D341Med (cell line): ENCODE measurements around the gene BLNK.

Experiments
- DNase-seq: peaks from one replicate; pipeline ENCODE4 v3.0.0; 2012; ENCODE audit warnings: low spot score

BLNK gene

DNA sequence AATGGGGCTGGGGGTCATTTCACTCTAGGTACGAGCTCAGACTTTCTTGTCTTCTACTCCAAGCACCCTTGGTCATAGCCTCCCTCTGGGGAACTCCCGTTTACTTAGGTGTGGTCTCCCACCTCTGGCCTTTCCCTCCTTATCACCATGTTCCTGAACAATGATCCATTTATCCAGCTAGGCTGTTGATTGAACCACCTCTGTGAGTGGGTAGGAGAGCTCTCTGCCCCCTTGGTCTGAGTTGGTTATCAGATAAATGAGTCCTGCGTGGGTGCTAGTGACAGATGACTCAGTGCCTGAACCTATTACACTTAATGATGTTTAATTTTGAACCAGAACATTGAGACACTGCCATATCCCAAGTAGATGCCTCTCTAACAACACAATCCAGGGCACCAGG is 9.4 kb downstream of the BLNK start:
- no peak for DNase-seq

DNA sequence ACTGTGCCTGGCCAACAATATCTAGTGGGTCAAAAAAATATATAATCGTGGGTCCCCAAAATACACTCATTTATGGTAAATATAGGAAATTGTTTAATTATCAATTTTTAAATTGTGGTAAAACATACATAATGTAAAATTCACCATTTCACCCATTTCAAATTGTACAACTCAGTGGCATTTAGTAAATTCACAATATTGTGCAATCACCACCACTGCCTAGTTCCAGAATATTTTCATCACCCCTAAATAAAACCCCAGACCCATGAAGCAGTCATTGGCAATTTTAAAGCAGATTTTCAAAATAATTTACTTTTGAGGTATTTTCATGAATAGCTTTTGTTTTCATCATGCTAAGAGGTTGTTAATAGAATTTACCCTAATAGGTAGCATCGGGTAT is 10.2 kb downstream of the BLNK start:
- DNase-seq: no peak

DNA sequence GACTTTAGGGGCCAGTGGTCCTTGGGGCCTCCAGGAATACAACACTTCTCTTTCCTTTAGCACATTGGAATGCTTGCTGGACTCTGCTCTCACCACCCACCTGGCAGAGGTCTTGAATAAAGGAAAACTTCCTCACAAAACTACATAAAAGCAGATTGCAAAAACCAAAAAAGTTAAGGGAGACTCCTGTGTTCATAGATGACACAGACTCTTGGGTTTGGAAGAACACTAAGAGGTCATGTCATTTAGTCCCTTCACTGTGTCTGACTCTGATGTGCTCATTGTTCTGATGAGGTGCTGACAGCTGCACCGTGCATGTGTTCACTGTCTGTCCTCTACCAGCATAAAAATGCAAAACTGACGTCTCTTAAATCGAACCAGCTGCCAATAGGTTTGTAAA is 11.4 kb downstream of the BLNK start:
- DNase-seq: no peak

DNA sequence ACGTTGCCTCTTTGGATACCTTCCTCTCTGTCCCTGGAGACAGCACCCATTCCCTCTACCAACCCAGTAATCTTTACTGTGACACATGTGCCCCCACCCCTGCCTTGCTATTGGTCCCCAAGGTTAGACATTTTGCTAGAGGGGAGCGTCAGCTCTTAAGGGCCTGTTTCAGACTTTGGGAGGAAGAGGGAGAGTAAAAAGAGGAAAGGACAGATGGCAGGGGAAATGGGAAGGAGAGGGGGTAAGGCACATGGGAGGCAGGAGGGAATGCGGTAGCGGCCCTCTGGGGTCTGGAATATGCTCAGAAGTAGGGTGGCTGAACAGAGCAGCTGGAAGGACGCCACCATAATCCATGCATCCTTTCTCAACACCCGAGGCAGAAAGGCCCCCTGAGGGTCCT is 12.2 kb downstream of the BLNK start:
- DNase-seq: no peak

DNA sequence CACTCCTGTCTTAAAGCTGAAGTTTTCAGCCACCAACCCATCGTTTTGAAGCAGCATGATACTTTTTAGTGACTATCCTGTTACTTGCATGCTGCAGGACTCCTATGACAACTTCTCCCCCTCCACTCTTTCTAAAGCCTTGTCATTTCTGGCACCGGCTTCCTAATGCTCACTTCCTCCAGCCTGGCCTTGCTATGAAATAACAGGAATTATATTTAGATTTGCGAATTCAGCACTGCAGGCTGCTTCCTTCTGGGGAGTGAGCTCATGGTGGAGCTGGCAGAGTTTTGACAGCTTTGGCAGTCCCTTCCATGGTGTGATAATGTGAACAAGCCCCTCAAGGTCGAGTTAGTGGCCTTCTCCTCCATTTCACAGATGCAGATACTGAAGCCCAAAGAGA is 13.4 kb downstream of the BLNK start:
- DNase-seq: no peak

DNA sequence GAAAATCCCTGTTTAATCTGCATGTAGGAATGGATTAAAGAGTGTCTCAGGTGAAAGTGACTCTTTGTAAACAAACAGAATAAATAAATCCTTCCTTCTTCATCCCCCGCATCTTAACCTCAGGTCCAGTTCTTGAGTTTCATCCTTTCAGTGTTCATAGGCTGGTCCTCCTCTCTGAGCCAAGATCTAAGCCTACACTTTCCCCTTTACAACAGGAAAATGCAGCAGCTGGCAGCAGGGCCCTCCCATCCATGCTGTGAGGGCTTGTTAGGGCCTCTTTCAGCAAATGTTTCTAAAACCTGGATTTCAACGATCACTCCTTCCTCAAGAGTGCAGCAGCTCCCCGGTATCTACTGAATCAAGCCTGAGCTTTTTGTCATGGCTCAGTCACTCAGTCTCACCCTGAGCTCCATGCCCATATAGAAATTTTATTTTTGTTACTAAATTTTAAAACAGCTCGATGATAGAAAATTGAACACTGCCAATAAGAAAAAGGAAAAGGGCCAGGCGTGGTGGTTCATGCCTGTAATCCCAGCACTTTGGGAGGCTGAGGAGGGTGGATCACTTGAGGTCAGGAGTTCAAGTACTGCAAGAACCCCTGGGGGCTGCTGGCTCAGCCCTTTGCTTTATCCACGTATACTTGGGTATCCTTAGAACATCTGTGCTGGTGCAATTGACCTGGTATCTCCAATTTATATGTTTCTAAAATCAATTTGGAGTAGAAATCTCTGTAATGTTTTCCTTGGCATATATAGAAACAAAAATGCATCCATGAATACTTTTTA is 15.6 kb downstream of the BLNK start:
- DNase-seq: no peak

DNA sequence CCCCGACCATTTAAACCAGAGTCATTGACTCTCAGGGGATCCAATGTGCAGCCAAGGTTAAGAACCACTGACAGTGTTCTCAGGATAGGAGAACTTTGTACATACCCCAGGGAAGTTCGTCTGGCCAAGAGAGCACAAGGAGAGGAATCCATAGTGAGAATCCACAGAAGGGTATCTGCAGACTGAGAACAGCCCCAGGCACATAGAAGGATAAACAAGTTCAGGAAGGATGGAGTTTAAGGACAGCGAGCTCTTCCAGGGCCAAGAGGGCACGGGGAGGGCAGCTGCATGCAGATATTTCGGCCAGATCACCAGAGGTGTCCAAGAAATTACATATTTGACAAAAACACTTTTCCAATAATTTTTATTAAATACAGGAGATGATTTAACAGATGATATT is 16.4 kb downstream of the BLNK start:
- DNase-seq: no peak

DNA sequence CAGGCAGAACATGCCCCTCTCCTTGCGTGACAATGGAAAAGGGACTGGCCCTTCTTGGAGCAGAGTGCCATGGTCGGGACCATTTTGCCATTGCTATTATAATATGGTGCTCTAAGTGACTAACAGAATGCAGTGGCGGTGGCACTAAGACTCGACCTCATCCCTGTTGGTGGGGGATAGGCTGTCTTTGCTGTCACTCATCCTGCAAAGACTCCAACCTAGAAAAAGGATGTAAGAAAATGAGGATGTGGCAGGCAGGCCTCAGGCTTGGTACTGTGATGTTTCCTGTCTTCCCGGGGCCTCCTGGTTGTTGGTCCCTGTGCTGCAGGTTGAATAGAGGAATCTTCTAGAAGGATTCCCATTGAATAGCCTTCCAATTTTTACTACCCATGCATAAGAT is 18.6 kb downstream of the BLNK start:
- no peak for DNase-seq

DNA sequence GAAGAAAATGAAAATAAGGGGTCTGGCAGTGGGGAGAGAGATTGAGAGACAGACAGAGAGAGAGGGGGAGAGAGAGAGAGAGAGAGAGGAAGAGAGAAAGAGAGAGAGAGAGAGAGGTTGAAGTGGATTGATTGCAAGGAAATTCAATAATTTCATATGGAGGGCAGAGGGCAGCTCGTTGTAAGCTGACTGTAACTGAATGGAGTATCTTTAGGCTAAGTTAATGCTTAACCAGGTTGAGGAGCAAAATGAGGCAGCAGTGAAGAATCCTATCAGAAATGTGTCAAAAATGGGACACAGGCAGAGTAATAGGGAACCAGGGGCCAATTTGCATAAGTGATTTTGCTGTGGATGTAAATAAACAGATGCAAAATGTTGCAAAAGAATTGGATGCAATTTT is 21.0 kb downstream of the BLNK start:
- no peak for DNase-seq

DNA sequence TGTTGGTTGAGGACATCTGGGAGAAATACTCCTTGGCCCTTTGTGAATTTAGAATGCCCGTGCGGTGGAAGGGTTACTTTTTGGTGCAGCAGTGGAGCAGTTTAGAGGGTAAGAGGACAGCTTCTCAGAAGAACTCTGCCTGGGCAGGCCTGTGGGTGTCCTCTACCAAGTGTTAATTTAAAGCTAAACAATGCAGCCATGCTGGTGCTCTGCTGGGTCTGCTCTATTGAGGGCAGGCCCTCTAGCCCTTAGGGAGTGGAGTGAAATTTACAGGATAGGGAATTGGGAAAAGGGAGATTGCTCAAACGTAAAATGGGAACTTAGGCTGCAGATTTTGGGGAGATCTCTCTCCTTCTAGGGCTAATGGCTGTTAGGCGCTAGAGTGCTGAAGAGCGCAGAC is 22.1 kb downstream of the BLNK start:
- no peak for DNase-seq

DNA sequence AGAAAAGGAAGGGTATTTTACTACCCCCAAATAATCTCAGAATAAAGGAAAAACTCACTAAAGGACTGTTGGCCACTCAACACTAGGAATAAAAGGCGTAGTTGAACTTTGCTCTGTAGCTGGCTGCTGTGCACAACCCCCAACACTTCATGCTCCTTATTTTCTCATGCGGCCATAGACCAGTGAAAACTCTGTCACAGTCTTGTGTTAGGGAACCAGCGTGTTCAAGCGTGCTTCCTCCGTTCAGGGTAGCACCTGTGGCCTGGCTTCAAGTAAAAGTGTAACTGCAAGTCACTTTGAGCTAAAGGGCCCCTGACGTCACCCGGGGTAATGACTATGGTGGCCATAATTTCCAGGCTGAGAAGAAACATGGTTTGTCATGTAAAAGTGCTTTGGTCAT is 27.0 kb downstream of the BLNK start:
- DNase-seq: no peak

DNA sequence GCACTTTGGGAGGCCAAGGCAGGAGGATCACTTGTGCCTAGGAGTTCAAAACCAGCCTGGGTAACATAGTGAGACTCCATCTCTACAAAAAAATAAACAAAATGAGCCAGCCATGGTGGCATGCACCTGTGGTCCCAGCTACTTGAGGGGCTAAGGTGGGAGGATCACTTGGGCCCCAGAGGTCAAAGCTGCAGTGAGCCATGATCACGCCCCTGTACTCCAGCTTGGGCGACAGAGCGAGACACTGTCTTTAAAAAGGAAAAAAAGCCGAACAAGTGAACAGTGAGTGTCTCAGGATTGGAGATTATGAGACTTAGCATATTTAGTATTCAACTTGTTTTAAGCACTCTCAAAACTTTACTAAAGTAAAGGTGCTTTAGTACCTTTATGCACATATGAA is 28.1 kb downstream of the BLNK start:
- DNase-seq: no peak

DNA sequence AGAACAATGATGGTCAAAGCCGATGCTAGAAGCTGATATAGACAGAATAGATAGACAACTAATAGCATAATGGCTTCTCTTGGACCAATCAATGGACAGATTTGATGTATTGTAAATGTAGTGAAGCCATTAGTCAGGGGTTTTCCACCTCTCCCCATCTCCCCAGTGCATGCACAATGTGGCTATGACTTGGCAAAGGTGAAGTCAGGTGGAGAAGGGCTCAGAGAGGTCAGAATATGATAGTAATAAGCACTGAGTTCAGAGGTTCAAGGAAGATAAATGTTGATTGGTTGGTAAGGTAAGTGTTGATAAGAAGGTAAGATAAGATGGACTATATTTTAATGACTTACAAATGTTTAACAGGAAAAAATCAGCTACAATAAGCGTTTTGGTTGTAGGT is 28.5 kb downstream of the BLNK start:
- DNase-seq: no peak

DNA sequence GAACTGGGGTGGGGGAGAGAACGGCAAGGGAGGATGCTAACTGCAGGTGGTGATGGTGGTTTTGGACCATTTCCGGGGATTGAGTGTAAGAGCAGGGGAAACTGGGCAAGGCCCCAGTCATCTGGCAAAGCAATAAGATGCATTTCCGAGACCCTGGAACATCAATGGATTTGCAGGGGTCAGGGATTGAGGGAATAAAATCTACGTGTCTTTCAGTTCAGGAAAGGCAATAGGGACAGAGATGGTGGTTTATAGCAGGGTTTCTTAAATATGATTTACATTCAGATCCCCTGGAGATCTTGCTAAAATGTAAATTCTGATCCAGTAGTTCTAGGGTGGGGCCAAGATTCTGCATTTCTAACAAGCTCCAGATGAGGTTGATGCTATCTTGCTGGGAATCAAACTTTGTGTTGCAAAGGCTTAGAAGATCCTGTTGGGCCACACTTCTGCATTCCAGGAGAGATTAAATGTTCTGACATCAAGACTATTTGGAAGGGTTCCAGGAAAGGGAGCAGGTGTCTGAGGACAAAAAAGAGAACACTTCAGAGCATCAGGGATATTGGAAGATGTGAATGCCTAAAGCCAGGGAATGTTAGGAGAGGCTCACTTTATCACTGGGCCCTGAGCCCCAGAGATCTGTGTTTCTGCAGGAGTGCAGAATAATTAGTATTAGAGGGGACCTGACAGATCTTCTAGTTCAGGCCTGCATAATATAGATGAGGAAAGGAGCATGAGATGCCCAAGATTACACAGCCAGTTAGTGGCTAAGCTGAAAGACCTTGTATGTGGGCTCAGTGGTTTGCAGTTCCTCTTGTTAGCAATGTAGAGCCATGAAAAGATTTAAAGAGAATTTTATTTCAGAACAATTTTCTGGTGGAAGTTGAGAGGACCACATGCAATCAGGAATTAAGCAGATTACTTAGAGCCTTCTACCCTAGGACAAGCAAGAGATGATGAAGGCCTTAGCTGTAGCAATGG is 32.4 kb downstream of the BLNK start:
- DNase-seq: no peak

DNA sequence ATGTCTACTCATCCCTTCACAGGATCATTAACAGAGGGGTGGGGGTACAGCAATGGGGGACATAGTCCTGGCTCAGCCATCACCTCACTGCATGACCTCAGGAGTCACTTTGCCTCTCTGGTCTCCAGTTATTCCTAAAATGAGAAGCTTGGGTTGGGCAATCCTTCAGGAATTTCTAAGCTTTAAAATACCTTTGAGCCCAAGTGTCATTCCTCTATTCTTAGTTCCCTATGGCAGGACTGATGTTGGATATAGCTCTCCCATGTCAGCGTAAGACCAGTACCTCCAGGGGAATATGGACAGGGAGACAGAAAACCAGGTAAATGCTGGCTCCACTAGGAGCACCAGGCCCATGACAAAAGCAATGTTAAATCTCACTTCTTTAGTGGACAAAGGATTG is 34.5 kb downstream of the BLNK start:
- DNase-seq: no peak

DNA sequence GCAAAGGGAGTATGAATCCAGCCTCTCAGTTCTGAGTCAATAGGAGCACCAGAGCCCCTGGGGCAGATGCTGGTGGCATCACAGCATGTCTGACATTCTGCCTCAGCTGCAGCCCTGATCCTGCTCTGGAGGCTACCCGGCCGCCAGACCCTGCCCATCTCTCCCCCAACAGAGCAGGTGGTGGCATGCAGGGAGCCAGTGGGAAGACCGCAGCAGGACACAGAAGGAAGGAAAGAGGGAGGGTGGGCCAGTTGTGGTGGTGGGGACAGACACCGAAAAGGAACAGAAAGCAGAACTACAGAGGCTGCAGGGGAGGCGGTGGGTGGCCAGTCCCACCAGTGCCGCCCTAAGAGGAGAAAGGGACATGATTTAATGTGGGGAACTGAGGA is 35.3 kb downstream of the BLNK start:
- no peak for DNase-seq

DNA sequence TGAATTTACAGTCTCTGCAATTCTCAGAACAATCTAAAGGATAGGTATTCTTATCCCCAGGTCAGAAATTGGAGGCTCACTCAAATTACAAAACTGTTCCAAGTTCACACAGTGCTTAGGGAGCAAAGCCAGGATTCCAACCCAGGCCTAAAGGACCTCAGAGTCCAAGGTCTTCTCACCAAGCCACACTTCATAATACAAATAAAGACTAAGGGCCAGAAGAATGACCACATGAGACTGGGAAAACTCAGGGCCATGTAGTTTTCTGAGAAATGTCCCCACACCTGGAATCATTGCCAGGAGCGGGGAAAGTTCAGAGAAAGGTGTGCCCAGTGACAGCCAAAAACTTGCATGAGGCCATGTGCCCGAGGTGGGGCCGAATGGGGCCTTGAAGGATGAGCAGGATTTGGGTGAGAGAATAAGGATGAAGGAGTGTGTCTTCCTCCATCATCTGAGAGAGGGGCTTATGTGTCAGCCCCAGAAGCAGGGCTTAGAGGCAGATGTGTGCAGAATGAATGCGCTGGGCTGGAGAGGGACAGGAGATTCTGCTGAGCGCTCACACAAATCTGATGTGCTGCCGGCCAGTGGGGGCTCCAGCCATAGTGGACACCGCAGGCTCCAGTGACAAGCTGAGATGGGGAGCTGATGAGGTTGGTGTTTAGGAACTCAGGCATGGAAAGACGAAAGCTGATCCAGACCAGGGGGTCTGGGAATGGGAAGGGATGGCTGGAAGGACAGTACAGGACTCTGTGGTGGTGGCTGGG is 35.9 kb downstream of the BLNK start:
- DNase-seq: no peak

DNA sequence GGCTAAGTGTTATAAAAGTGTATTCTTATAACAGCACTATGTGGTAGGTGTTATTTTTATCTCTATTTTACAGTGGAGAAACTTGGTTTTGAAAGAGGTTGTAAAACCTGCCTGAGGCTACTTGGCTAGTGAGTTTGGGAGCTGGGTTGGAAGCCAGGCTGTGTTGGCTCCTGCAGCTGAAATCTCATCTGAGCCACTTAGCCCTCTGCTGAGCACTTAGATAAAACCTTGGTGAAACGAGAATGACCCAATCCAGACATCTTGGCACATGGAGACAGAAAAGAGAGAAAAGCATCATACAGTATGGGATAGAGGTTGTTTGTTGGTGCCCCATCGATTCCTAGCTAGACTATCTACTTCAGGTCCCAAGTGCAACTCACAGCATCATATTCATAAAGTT is 37.4 kb downstream of the BLNK start:
- no peak for DNase-seq

DNA sequence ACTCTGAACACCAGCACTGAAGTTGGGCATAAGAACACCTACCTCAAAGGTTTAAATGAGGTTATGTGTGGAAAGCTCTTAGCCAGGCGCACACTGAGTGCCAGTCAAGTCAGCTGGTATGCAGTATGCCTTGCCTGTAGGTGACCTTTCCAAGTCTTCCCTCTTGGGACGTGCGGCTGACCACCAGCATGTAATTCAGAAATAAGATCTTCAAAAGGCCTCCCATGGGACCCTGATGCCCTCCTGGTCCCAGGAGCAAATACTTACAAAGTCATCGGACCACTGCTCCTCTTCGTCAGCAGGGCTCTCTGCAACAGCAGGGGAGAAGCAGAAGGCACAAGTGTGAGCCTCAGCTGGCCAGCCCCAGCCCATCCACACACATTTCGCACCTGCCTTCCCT is 40.8 kb downstream of the BLNK start:
- DNase-seq: no peak

DNA sequence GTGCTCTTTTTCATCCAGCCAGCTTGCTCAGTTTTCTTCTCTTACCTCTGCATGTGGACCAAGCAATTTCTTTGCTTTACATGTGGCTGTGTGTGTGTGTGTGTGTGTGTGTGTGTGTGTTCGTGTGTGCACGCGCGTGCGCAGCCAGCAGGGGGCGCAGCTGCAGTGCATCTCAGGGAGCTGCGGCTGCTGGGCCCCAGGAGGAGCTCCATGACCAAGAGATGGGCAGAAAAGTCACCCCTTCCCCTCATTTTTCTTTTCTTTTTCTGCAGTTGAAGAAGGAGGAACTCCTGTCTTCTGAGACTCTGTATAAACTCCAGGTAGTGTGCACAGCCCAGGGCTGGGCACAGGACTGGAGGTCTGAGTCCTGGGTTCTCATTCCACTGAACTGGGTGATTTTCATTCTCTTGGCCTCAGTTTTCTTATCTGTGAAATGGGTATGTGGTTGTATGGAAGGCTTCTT is 41.8 kb downstream of the BLNK start:
- DNase-seq: peak; percentile 70

DNA sequence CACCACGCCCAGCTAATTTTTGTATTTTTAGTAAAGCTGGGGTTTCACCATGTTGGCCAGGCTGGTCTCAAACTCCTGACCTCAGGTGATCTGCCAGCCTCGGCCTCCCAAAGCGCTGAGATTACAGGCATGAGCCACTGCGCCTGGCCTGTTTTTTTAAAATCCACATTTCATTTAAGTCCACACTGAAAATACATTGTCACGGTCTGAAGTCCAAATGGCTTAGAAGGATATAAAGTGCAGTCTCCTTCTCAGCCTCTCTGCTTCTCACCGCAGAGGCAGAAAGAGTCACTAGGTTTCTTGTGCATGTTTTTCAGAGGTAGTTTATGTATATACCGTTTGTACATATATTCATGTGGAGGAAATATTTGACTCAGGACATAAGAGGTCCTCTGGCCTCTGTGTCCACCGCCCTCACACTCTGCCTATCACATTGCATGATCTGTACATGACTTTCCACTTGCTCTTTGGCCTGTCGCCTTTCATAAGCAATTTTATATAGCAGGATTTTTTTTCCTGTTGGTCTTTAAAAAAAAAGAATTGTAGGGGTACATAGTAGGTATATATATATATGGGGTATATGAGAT is 42.9 kb downstream of the BLNK start:
- no peak for DNase-seq

DNA sequence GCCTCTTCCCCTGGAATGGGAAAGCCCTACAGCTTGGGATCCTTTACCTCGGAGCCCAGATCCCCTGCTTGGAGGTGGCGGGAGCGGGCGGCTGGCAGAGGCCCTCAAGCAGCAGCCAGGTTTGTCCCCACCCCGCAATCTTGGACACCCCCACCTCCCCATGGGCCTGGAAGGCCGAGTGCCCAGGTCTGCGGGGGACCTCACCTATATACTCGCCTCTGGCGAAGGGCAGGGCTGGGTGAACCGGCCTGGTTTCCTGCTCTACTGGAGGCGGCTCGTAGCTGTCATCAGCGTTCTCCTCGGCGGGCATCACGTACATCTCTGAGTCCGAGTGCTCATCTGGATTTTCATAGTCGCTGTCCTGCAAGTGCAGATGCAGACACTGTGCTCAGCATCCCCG is 44.2 kb downstream of the BLNK start:
- no peak for DNase-seq
